ENCODE data around the gene EXO5.

The EXO5 gene

DNA sequence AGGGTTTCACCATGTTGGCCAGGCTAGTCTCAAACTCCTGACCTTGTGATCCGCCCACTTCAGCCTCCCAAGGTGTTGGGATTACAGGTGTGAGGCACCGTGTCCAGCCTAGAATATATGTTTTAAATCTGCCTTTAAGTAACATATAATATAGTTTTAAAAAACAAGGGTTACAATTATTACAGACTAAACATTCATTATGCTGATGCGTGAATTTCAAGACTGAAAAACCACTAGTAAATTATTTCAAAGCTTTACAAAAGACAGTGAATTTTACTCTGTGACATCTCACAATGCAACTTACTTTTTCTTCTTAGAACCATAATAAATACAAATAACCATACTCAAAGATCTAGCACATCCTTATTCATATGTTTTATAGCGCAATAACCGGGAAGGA lies 47.6 kb downstream of the EXO5 start:
- TF ChIP-seq, protein P1, sequence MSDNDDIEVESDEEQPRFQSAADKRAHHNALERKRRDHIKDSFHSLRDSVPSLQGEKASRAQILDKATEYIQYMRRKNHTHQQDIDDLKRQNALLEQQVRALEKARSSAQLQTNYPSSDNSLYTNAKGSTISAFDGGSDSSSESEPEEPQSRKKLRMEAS (IDR thresholded peaks at IDR 0.05): no peak
- no peak for TF ChIP-seq ZBTB7A (IDR thresholded peaks at IDR 0.05; ENCODE audit: low read depth)
- TF ChIP-seq TEAD4 (IDR thresholded peaks at IDR 0.05): no peak
- TF ChIP-seq NFIC (IDR thresholded peaks at IDR 0.05): no peak
- TF ChIP-seq TAF1 (IDR thresholded peaks at IDR 0.05; ENCODE audit: low read depth): no peak
- no peak for TF ChIP-seq CEBPB (IDR thresholded peaks at IDR 0.05)
- no peak for TF ChIP-seq YY1 (IDR thresholded peaks at IDR 0.05; ENCODE audit: low read depth)
- no peak for TF ChIP-seq EP300 (IDR thresholded peaks at IDR 0.05; ENCODE audit: borderline replicate concordance)
- no peak for TF ChIP-seq EGR1 (IDR thresholded peaks at IDR 0.05)
- TF ChIP-seq RAD21 (IDR thresholded peaks at IDR 0.05; ENCODE audit: low read depth): no peak
- TF ChIP-seq CREB1 (IDR thresholded peaks at IDR 0.05; ENCODE audit: low read depth): no peak
- TF ChIP-seq TCF12 (IDR thresholded peaks at IDR 0.05; ENCODE audit: low read depth): no peak
- TF ChIP-seq, protein P2, sequence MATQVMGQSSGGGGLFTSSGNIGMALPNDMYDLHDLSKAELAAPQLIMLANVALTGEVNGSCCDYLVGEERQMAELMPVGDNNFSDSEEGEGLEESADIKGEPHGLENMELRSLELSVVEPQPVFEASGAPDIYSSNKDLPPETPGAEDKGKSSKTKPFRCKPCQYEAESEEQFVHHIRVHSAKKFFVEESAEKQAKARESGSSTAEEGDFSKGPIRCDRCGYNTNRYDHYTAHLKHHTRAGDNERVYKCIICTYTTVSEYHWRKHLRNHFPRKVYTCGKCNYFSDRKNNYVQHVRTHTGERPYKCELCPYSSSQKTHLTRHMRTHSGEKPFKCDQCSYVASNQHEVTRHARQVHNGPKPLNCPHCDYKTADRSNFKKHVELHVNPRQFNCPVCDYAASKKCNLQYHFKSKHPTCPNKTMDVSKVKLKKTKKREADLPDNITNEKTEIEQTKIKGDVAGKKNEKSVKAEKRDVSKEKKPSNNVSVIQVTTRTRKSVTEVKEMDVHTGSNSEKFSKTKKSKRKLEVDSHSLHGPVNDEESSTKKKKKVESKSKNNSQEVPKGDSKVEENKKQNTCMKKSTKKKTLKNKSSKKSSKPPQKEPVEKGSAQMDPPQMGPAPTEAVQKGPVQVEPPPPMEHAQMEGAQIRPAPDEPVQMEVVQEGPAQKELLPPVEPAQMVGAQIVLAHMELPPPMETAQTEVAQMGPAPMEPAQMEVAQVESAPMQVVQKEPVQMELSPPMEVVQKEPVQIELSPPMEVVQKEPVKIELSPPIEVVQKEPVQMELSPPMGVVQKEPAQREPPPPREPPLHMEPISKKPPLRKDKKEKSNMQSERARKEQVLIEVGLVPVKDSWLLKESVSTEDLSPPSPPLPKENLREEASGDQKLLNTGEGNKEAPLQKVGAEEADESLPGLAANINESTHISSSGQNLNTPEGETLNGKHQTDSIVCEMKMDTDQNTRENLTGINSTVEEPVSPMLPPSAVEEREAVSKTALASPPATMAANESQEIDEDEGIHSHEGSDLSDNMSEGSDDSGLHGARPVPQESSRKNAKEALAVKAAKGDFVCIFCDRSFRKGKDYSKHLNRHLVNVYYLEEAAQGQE (IDR thresholded peaks at IDR 0.05; ENCODE audit: low read depth): no peak
- TF ChIP-seq, protein P3, sequence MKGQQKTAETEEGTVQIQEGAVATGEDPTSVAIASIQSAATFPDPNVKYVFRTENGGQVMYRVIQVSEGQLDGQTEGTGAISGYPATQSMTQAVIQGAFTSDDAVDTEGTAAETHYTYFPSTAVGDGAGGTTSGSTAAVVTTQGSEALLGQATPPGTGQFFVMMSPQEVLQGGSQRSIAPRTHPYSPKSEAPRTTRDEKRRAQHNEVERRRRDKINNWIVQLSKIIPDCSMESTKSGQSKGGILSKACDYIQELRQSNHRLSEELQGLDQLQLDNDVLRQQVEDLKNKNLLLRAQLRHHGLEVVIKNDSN (IDR thresholded peaks at IDR 0.05): no peak
- no peak for TF ChIP-seq FOXM1 (IDR thresholded peaks at IDR 0.05; ENCODE audit: borderline replicate concordance, low read depth)

DNA sequence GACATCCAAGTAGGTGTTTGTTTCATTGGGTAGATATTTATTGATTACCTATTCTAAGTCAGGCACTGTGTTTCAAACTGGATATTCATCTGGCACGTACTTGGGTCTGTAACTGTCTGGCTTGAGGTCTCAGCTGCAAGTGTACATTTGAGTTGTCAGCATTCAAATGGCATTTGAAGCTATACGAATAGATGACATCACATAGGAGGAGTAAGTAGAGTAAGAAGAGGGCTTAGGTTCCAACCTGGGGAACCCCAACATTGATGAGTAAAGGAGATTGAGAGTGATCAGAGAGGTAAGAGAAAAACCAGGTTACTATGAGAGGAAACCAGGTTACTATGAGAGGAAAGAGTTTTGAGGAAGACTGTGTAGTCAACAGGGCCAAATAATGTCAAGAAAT lies 53.6 kb downstream of the EXO5 start:
- TF ChIP-seq, protein P2 (IDR thresholded peaks at IDR 0.05; ENCODE audit: low read depth): no peak
- TF ChIP-seq TAF1 (IDR thresholded peaks at IDR 0.05; ENCODE audit: low read depth): no peak
- TF ChIP-seq ZBTB7A (IDR thresholded peaks at IDR 0.05; ENCODE audit: low read depth): no peak
- no peak for TF ChIP-seq RAD21 (IDR thresholded peaks at IDR 0.05; ENCODE audit: low read depth)
- TF ChIP-seq FOXM1 (IDR thresholded peaks at IDR 0.05; ENCODE audit: borderline replicate concordance, low read depth): no peak
- no peak for TF ChIP-seq NFIC (IDR thresholded peaks at IDR 0.05)
- TF ChIP-seq, protein P3 (IDR thresholded peaks at IDR 0.05): no peak
- no peak for TF ChIP-seq CREB1 (IDR thresholded peaks at IDR 0.05; ENCODE audit: low read depth)

DNA sequence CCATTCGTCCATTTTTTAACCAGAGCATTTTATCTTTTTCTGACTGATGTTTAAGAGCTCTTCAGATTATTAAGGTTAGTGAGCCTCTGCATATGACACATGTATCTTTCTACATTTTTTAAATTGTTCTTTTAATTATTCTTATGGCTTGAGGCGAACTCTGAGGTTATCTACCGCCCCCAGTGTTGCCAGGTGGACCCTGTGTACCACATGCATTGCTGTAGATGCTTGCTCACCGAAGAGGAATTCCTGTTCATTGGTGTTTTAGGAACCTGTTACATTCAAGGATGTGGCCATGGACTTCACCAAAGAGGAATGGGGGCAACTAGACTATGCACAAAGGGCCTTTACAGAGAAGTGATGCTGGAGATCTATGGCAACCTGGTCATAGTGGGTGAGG lies 54.7 kb downstream of the EXO5 start:
- TF ChIP-seq, protein P3 (IDR thresholded peaks at IDR 0.05): no peak
- no peak for TF ChIP-seq YY1 (IDR thresholded peaks at IDR 0.05; ENCODE audit: low read depth)
- TF ChIP-seq, protein P1 (IDR thresholded peaks at IDR 0.05): no peak
- TF ChIP-seq, protein P2 (IDR thresholded peaks at IDR 0.05; ENCODE audit: low read depth): no peak
- no peak for TF ChIP-seq EP300 (IDR thresholded peaks at IDR 0.05; ENCODE audit: borderline replicate concordance)
- no peak for TF ChIP-seq EGR1 (IDR thresholded peaks at IDR 0.05)
- no peak for TF ChIP-seq CEBPB (IDR thresholded peaks at IDR 0.05)
- TF ChIP-seq CREB1 (IDR thresholded peaks at IDR 0.05; ENCODE audit: low read depth): no peak
- TF ChIP-seq TEAD4 (IDR thresholded peaks at IDR 0.05): no peak
- no peak for TF ChIP-seq TCF12 (IDR thresholded peaks at IDR 0.05; ENCODE audit: low read depth)
- TF ChIP-seq TAF1 (IDR thresholded peaks at IDR 0.05; ENCODE audit: low read depth): no peak
- no peak for TF ChIP-seq FOXM1 (IDR thresholded peaks at IDR 0.05; ENCODE audit: borderline replicate concordance, low read depth)
- TF ChIP-seq NFIC (IDR thresholded peaks at IDR 0.05): no peak
- no peak for TF ChIP-seq RAD21 (IDR thresholded peaks at IDR 0.05; ENCODE audit: low read depth)

DNA sequence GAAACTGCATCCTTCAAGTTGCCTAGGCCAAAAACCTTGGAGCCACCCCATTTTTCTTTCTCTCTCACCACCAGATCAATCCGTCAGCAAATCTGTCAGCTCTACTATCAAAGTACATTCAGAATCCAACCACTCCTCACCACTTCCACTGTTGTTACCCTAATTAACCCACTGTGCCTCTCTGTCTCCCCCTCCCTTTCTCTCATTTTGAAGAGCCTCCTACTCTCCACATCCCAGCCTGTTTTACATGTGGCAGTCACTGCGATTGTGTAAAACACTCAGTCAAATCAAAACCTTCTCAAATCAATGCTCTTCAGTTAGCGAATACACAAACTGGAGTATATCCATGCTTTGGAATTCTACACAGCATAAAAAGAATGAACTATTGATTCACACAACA lies 55.9 kb downstream of the EXO5 start:
- TF ChIP-seq FOXM1 (IDR thresholded peaks at IDR 0.05; ENCODE audit: borderline replicate concordance, low read depth): no peak
- TF ChIP-seq, protein P3 (IDR thresholded peaks at IDR 0.05): no peak
- TF ChIP-seq YY1 (IDR thresholded peaks at IDR 0.05; ENCODE audit: low read depth): no peak
- TF ChIP-seq TAF1 (IDR thresholded peaks at IDR 0.05; ENCODE audit: low read depth): no peak
- no peak for TF ChIP-seq TEAD4 (IDR thresholded peaks at IDR 0.05)
- no peak for TF ChIP-seq EP300 (IDR thresholded peaks at IDR 0.05; ENCODE audit: borderline replicate concordance)
- TF ChIP-seq CEBPB (IDR thresholded peaks at IDR 0.05): no peak
- TF ChIP-seq, protein P2 (IDR thresholded peaks at IDR 0.05; ENCODE audit: low read depth): no peak
- no peak for TF ChIP-seq NFIC (IDR thresholded peaks at IDR 0.05)
- no peak for TF ChIP-seq RAD21 (IDR thresholded peaks at IDR 0.05; ENCODE audit: low read depth)
- TF ChIP-seq, protein P1 (IDR thresholded peaks at IDR 0.05): no peak
- TF ChIP-seq ZBTB7A (IDR thresholded peaks at IDR 0.05; ENCODE audit: low read depth): no peak
- no peak for TF ChIP-seq CREB1 (IDR thresholded peaks at IDR 0.05; ENCODE audit: low read depth)
- TF ChIP-seq EGR1 (IDR thresholded peaks at IDR 0.05): no peak
- no peak for TF ChIP-seq TCF12 (IDR thresholded peaks at IDR 0.05; ENCODE audit: low read depth)
